Left renal pelvis (tissue), 4 donors: Measurements from ENCODE around the gene SLC1A5. TPM values are rescaled to one million over a fixed set of nuclear protein-coding genes. Genes with fewer than 3 reads are reported as not detected.
"Not testable (repeated sequence)": the region's sequence is repeated elsewhere in the genome, so short reads cannot be mapped to it uniquely, and the experiment has no call there.

Source experiments
- DNase-seq, 4 donors: peaks; one replicate each; pipeline ENCODE4 v3.0.0-alpha.2; 2013; ENCODE audit warnings: low read depth in 4 of 4, low spot score in 3 of 4
- polyA plus RNA-seq, 4 donors: library from polyadenylated mRNA; unstranded; fragments of 120-200 nt; gene quantifications; one replicate each; pipeline ENCODE4 v1.2.1, GENCODE V29; 2013; ENCODE audit not compliant: insufficient read length in 4 of 4

SLC1A5 gene
- polyA plus RNA-seq, 4 donors: 29.8 to 50.1 (median 43.2) TPM

GRCh38 chr19:46772170-46773017, 16.0 kb downstream of the SLC1A5 start:
- DNase-seq: no peak

GRCh38 chr19:46768746-46769145, 19.6 kb downstream of the SLC1A5 start:
- not testable (repeated sequence) for DNase-seq

GRCh38 chr19:46766569-46767317, 21.7 kb downstream of the SLC1A5 start:
- no peak for DNase-seq

GRCh38 chr19:46764817-46765291, 23.5 kb downstream of the SLC1A5 start:
- DNase-seq: no peak

GRCh38 chr19:46762245-46762890, 26.0 kb downstream of the SLC1A5 start:
- no peak for DNase-seq

GRCh38 chr19:46761418-46761831, 27.0 kb downstream of the SLC1A5 start:
- DNase-seq: no peak

- DNase-seq: not testable (repeated sequence)
Observed at GRCh38 chr19:46760897-46761296, 27.5 kb downstream of the SLC1A5 start.

- DNase-seq: no peak
Observed at GRCh38 chr19:46760363-46760762, 28.0 kb downstream of the SLC1A5 start.

- no peak for DNase-seq
Observed at GRCh38 chr19:46759817-46760333, 28.5 kb downstream of the SLC1A5 start.

GRCh38 chr19:46759206-46759605, 29.2 kb downstream of the SLC1A5 start:
- DNase-seq: no peak

GRCh38 chr19:46756544-46756888, 31.9 kb downstream of the SLC1A5 start:
- DNase-seq: no peak

- DNase-seq: no peak
Observed at GRCh38 chr19:46755853-46756543, 32.4 kb downstream of the SLC1A5 start.

- DNase-seq: no peak
Observed at GRCh38 chr19:46755077-46755852, 33.1 kb downstream of the SLC1A5 start.

- no peak for DNase-seq
Observed at GRCh38 chr19:46753420-46754155, 34.8 kb downstream of the SLC1A5 start.

GRCh38 chr19:46748325-46749109, 39.9 kb downstream of the SLC1A5 start:
- DNase-seq: no peak

GRCh38 chr19:46746281-46747057, 41.9 kb downstream of the SLC1A5 start, which contains the start of gene STRN4:
STRN4 (minus strand) TSS chr19:46746450; CDS start chr19:46746430, 20 bp downstream.
- DNase-seq: no peak
